CD4-positive, alpha-beta T cell treated with Interleukin-6 at 100 ng/mL for 8 hours (primary cell): ENCODE results near the gene HDGFL1.

Experiments
- DNase-seq: peaks from one replicate; pipeline ENCODE4 v3.0.0-alpha.2; 2020; ENCODE audit warnings: mixed read lengths, low spot score

The HDGFL1 gene

GRCh38 chr6:22590423-22590822 is 21.1 kb downstream of the HDGFL1 start:
- DNase-seq = no peak

GRCh38 chr6:22593895-22594294 is 24.5 kb downstream of the HDGFL1 start:
- DNase-seq = no peak

- DNase-seq = no peak
These were observed 26.6 kb downstream of the HDGFL1 start for GRCh38 chr6:22596011-22596410.

GRCh38 chr6:22598339-22598738 is 29.0 kb downstream of the HDGFL1 start:
- DNase-seq = no peak

- no peak for DNase-seq
These were observed 30.7 kb downstream of the HDGFL1 start for GRCh38 chr6:22600059-22600458.

- no peak for DNase-seq
These were observed 32.6 kb downstream of the HDGFL1 start for GRCh38 chr6:22601984-22602383.

GRCh38 chr6:22605736-22606135 is 36.4 kb downstream of the HDGFL1 start:
- no peak for DNase-seq

GRCh38 chr6:22610127-22610526 is 40.8 kb downstream of the HDGFL1 start:
- DNase-seq = no peak

GRCh38 chr6:22612236-22612635 is 42.9 kb downstream of the HDGFL1 start:
- DNase-seq = no peak

GRCh38 chr6:22613051-22613450 is 43.7 kb downstream of the HDGFL1 start:
- no peak for DNase-seq

- no peak for DNase-seq
These were observed 44.3 kb downstream of the HDGFL1 start for GRCh38 chr6:22613695-22614094.

- DNase-seq = no peak
These were observed 45.2 kb downstream of the HDGFL1 start for GRCh38 chr6:22614547-22614946.

GRCh38 chr6:22621028-22621427 is 51.7 kb downstream of the HDGFL1 start:
- no peak for DNase-seq
